ENCODE results near the gene LRP1B. TPM values are rescaled to one million over a fixed set of nuclear protein-coding genes. Genes with fewer than 3 reads are reported as not detected.
A peak's percentile ranks its signal among the peaks of the same experiment; 100 is the strongest.

The LRP1B gene
- total and polyA plus RNA-seq, 2 of the 8 experiments (the other 6 are each of a cell fraction or from before 2014, with no cell fraction given), result 0.03 TPM; not detected in 1

GRCh38 chr2:140865837-140866236, 1265.0 kb downstream of the LRP1B start:
- no peak for FAIRE-seq
- POLR2A ChIA-PET (ENCODE audit: partially characterized antibody), result no interaction called here
- H2BK20ac ChIP-seq (ENCODE audit: low read length), result no peak overlapping the region

More at GRCh38 chr2:140865837-140866236, 1265.0 kb downstream of the LRP1B start:
- Histone ChIP-seq H3K18ac (ENCODE audit: extremely low read depth, low read length) (no peak overlapping the region), H2BK5ac (ENCODE audit: low read depth, low read length) (no peak overlapping the region), H3K9me3 (ENCODE audit: insufficient read depth in 2 of 2, low read depth in 1 of 2, low read length in 1 of 2) (no peaks in the 10 kb centered on the region), H3K27me3 (replicated peaks in 1 of 4; ENCODE audit: control insufficient read depth in 3 of 4, extremely low read depth in 1 of 4, insufficient read depth in 3 of 4, low read length in 3 of 4) (no peaks in the 10 kb centered on the region), H3K23me2 (ENCODE audit: low read depth, low read length) (no peaks in the 10 kb centered on the region; the same call in 1 of the 2 replicates), H3K4ac (replicated peaks; ENCODE audit: insufficient read length, low read depth, low read length) (no peak overlapping the region), H3K14ac (ENCODE audit: insufficient read length) (no peak overlapping the region), H3K4me3 (ENCODE audit: extremely low read depth in 1 of 4, insufficient read depth in 2 of 4, low read depth in 3 of 4, low read length in 4 of 4) (no peak overlapping the region), H3K79me1 (ENCODE audit: low read depth, low read length) (no peaks in the 10 kb centered on the region), H2AFZ (ENCODE audit: low read length) (no peak overlapping the region), H4K91ac (replicated peaks; ENCODE audit: insufficient read length, low read length) (no peak overlapping the region), H3K79me2 (ENCODE audit: control insufficient read depth in 1 of 2, insufficient read depth in 2 of 2, low read length in 2 of 2) (no peaks in the 10 kb centered on the region), H3K9ac (replicated peaks in 1 of 4; ENCODE audit: extremely low read depth in 1 of 4, low read depth in 3 of 4, low read length in 3 of 4) (no peak overlapping the region), H3K23ac (ENCODE audit: insufficient read length) (no peak overlapping the region), H2AK5ac (ENCODE audit: low read depth, low read length) (no peak overlapping the region), H2BK15ac (ENCODE audit: low read length) (no peak overlapping the region), H2BK12ac (ENCODE audit: low read depth, low read length) (no peak overlapping the region), H3K4me2 (ENCODE audit: insufficient read depth in 1 of 2, low read depth in 2 of 2, low read length in 2 of 2) (no peak overlapping the region), H4K5ac (ENCODE audit: insufficient read length, low read depth, low read length) (no peak overlapping the region), H4K8ac (ENCODE audit: extremely low read depth, insufficient read depth, low read length) (no peak overlapping the region), H2BK120ac (replicated peaks; ENCODE audit: low read depth, low read length) (no peak overlapping the region), H4K20me1 (replicated peaks in 1 of 2; ENCODE audit: control insufficient read depth in 1 of 2, insufficient read depth in 2 of 2, low read length in 2 of 2) (no peaks in the 10 kb centered on the region), H3K56ac (replicated peaks; ENCODE audit: insufficient read length, low read depth, low read length) (no peak overlapping the region), H3K4me1 (replicated peaks in 1 of 4; ENCODE audit: control insufficient read depth in 3 of 4, insufficient read depth in 4 of 4, low read length in 3 of 4) (peaks cover 0 to 3% (median 0%) of the 10 kb centered on the region in 4 experiments; a peak in 1 of 7 replicates), H3K27ac (ENCODE audit: low read depth, low read length) (no peak overlapping the region), H3K36me3 (ENCODE audit: control insufficient read depth in 2 of 4, insufficient read depth in 4 of 4, low read length in 3 of 4) (no peaks in the 10 kb centered on the region)
- 92% methylated on average over 3 of the region's 3 CpGs; no CpG with 5 or more reads in 1 of the 2 experiments for whole genome bisulfite sequencing, 2 experiments (ENCODE audit: extremely low coverage in 1 of 2, insufficient coverage in 1 of 2, insufficient read length in 1 of 2, insufficient replicate concordance in 2 of 2, low coverage in 1 of 2, low lambda C conversion rate in 2 of 2, missing lambda C conversion rate in 1 of 2)
- CTCF ChIA-PET (ENCODE audit: partially characterized antibody), result interaction anchor here (1.1 kb wide), 1 partner anchor 39 kb away, joined by 3 read pairs; no protein-coding TSS in a partner anchor
- no peak for DNase-seq (ENCODE audit: low read depth in 1 of 2, low spot score in 2 of 2)
- TF ChIP-seq CEBPB (IDR thresholded peaks at IDR 0.05; ENCODE audit: low read depth, low read length) (peak; percentile 91), PHF8 (conservative IDR thresholded peaks at IDR 0.05; ENCODE audit: low read depth, low read length) (no peak), POLR2A (IDR thresholded peaks at IDR 0.05; ENCODE audit: control extremely low read depth in 1 of 2, low read depth in 2 of 2, low read length in 2 of 2) (no peak)

Data from H1 (cell line).